Tibial artery (tissue), 4 donors: Measurements from ENCODE around the gene TMEM248.
"Not testable (repeated sequence)": the region's sequence is repeated elsewhere in the genome, so short reads cannot be mapped to it uniquely, and the experiment has no call there.

ENCODE experiments used
- DNase-seq, 2 donors: peaks; one replicate each; pipeline ENCODE4 v3.0.0-alpha.2; 2019
- H3K27ac ChIP-seq, 2 donors: fragments of 200-600 bp; sonication (generic) in 1 of 2; 1 replicate in 1 of 2; 2 replicates in 1 of 2; pipeline ENCODE4 v1.5.1; 2018 to 2019; ENCODE audit warnings: mild to moderate bottlenecking in 1 of 2
- H3K27me3 ChIP-seq, 2 donors: fragments of 200-600 bp; sonication (generic) in 1 of 2; one replicate each; pipeline versions ENCODE4 v1.5.1 to v1.6.0; 2016 to 2019
- H3K36me3 ChIP-seq, 3 donors: fragments of 200-600 bp; sonication (generic) in 2 of 3; one replicate each; pipeline ENCODE4 v1.5.1; 2016 to 2019; ENCODE audit warnings: mild to moderate bottlenecking in 2 of 3
- H3K4me1 ChIP-seq, 4 donors: fragments of 200-600 bp; sonication (generic) in 2 of 4; 1 replicate in 3 of 4; 2 replicates in 1 of 4; pipeline ENCODE4 v1.5.1; 2016 to 2019
- H3K4me3 ChIP-seq, 2 donors: fragments of 200-600 bp; sonication (generic) in 1 of 2; 1 replicate in 1 of 2; 2 replicates in 1 of 2; pipeline ENCODE4 v1.5.1; 2018 to 2019; ENCODE audit warnings: mild to moderate bottlenecking in 2 of 2
- H3K9me3 ChIP-seq, 3 donors: fragments of 200-600 bp; sonication (generic) in 1 of 3; one replicate each; pipeline ENCODE4 v1.5.1; 2016 to 2019
- intact Hi-C: fragments of 100-400 bp; cut with DNase I; formaldehyde crosslinking; loops from one replicate; pipeline ENCODE4 v1.15.0; 2023; ENCODE audit warnings: low total_unique reads
- TF ChIP-seq, protein P1 (sequence below), 2 experiments: fragments of 200-600 bp in 1 of 2; fragments of 450-650 bp in 1 of 2; IDR thresholded peaks; one replicate each; pipeline ENCODE4 v1.5.1; 2017 to 2019; ENCODE audit warnings: antibody characterized with exemption in 2 of 2, mild to moderate bottlenecking in 1 of 2, moderate library complexity in 1 of 2

TMEM248 gene

DNA sequence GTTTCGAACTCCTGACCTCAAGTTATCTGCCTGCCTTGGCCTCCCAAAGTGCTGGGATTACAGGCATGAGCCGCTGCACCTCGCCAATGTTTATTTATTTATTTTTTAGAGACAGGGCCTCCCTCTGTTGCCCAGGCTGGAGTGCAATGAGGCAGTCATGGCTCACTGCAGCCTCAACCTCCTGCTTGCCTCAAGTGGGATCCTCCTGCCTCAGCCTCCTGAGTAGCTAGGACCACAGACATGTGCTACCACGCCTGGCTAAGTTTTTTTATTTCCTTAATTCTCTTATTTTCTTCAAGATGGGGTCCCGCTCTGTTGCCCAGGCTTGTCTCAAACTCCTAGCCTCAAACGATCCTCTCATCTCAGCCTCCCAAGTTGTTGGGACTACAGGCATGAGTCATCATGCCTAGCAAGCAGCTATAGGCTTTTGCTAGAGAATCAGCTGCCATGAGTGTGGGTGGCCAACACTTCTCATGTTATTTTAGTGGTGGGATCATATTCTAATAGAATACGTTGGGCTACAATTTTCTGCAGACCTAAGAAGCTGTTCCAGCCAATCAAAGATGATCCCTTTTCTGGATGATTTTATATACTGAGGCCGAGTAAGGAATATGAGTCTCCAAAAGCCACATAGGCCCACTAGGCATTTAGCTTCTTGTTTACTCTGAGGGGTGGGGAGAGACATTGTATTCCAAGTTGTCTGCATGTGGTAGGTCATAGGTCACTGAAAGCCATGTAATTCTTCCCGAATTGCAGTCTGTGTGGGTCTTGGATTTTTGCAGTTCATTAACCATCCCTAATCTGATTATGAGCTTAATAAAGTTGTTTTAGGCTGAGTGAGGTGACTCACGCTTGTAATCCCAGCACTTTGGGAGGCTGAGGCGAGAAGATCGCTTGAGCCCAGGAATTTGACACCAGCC lies 7.6 kb upstream of the TMEM248 start:
- H3K4me1 ChIP-seq, result peaks cover 0 to 7% (median 2%) of the 10 kb centered on the region in 4 donors
- H3K27me3 ChIP-seq, result no peaks in the 10 kb centered on the region
- intact Hi-C loops, result no loop called here
- no peak for DNase-seq
- H3K4me3 ChIP-seq, result no peak overlapping the region
- H3K9me3 ChIP-seq, result no peaks in the 10 kb centered on the region
- no peak overlapping the region for H3K27ac ChIP-seq
- H3K36me3 ChIP-seq, result no peaks in the 10 kb centered on the region
- TF ChIP-seq, protein P1, sequence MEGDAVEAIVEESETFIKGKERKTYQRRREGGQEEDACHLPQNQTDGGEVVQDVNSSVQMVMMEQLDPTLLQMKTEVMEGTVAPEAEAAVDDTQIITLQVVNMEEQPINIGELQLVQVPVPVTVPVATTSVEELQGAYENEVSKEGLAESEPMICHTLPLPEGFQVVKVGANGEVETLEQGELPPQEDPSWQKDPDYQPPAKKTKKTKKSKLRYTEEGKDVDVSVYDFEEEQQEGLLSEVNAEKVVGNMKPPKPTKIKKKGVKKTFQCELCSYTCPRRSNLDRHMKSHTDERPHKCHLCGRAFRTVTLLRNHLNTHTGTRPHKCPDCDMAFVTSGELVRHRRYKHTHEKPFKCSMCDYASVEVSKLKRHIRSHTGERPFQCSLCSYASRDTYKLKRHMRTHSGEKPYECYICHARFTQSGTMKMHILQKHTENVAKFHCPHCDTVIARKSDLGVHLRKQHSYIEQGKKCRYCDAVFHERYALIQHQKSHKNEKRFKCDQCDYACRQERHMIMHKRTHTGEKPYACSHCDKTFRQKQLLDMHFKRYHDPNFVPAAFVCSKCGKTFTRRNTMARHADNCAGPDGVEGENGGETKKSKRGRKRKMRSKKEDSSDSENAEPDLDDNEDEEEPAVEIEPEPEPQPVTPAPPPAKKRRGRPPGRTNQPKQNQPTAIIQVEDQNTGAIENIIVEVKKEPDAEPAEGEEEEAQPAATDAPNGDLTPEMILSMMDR (IDR thresholded peaks at IDR 0.05), result no peak

DNA sequence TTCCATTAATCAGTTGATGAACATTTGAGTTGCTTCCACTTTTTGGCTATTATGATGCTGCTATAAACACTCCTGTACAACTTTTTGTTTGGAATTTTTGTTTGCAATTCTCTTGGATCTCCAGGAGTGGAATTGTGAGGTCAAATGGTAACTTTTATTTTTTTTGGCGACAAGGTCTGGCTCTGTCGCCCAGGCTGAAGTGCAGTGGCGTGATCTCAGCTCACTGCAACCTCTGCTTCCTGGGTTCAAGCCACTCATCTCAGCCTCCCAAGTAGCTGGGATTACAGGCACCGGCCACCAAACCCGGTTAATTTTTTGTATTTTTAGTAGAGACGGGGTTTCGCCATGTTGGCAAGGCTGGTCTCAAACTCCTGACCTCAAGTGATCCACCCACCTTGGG lies 3.1 kb upstream of the TMEM248 start:
- intact Hi-C loops, H3K36me3 ChIP-seq, H3K9me3 ChIP-seq, H3K4me3 ChIP-seq, DNase-seq, H3K27me3 ChIP-seq: not testable (repeated sequence)
- Histone ChIP-seq H3K4me1 (peaks cover 0 to 26% (median 10%) of the 10 kb centered on the region in 4 donors), H3K27ac (peak overlapping the region; percentile 18 to 51)

DNA sequence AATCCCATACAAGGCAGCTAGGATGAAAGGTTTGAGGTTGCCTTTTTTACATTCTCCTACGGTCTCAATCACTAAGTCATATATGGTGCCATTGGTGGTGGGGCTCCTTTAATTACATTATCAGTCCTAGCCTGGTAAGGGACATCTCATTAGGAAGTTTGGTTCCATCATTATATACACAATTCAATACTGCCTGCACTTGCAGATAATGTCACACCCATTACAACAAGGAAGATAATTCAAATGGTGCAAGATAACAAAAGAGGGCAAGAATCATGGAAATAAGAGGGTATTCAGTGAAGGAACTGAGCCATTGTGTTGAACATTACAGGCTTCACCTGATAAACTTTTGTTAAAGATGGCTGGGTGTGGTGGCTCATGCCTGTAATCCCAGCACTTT lies 1.7 kb upstream of the TMEM248 start:
- intact Hi-C loops, result no loop called here
- no peak overlapping the region for H3K27ac ChIP-seq
- no peak overlapping the region for H3K4me3 ChIP-seq

DNA sequence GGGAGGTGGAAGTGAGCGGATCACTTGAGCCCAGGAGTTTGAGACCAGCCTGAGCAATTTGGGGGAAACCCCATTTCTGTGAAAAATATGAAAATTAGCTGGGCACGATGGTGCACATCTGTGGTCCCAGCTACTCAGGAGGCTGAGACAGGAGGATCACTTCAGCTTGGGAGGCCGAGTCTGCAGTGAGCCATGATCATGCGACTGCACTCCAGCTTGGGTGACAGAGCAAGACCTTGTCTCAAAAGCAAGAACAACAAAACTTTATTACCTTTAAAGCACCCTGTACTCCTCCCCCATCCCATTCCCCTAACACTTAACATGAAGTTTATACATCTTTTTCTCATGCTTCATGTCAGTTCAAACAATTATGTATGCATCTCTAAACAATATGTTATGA lies 1.3 kb upstream of the TMEM248 start:
- TF ChIP-seq, protein P1 (IDR thresholded peaks at IDR 0.05), result no peak
- Histone ChIP-seq H3K36me3 (peaks cover 0 to 6% (median 0%) of the 10 kb centered on the region in 3 donors), H3K27me3 (no peaks in the 10 kb centered on the region), H3K27ac (no peak overlapping the region), H3K9me3 (no peaks in the 10 kb centered on the region), H3K4me3 (no peak overlapping the region), H3K4me1 (peaks cover 0 to 44% (median 22%) of the 10 kb centered on the region in 4 donors)
- intact Hi-C loops, result loop anchor here (5.0 kb wide), 1 partner anchor 68 kb away; no protein-coding TSS in a partner anchor
- no peak for DNase-seq

More for the DNA sequence above, 1.7 kb upstream of the TMEM248 start:
- DNase-seq, result no peak
- Histone ChIP-seq H3K4me1 (peaks cover 0 to 40% (median 21%) of the 10 kb centered on the region in 4 donors), H3K27me3 (no peaks in the 10 kb centered on the region), H3K36me3 (peaks cover 0 to 4% (median 0%) of the 10 kb centered on the region in 3 donors), H3K9me3 (no peaks in the 10 kb centered on the region)
- TF ChIP-seq, protein P1 (IDR thresholded peaks at IDR 0.05), result no peak

DNA sequence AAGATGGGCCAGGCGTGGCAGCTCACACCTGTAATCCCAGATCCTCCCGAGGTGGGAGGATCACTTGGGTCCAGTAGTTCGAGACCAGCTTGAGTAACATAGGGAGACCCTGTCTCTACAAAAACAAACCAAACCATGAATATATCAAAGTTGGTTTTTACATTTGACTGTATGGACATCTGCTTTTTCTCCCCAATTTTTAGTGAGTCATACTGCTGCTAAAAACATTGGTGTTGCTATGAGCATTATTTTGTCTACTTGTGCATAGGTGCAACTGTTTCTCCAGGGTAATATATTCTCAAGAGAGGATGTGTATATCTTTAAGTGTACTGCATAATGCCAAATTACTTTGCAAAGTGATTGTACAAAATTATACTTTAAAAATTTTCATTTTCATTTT lies 769 bp upstream of the TMEM248 start:
- Histone ChIP-seq H3K36me3 (peaks cover 0 to 6% (median 0%) of the 10 kb centered on the region in 3 donors), H3K9me3 (no peaks in the 10 kb centered on the region), H3K27me3 (no peaks in the 10 kb centered on the region), H3K27ac (peak overlapping the region; percentile 72 to 84), H3K4me1 (peaks cover 0 to 50% (median 22%) of the 10 kb centered on the region in 4 donors), H3K4me3 (peak overlapping the region; percentile 75 to 94)
- TF ChIP-seq, protein P1 (IDR thresholded peaks at IDR 0.05), result no peak
- intact Hi-C loops, result loop anchor here (5.0 kb wide), 1 partner anchor 67 kb away; no protein-coding TSS in a partner anchor
- DNase-seq, result no peak

DNA sequence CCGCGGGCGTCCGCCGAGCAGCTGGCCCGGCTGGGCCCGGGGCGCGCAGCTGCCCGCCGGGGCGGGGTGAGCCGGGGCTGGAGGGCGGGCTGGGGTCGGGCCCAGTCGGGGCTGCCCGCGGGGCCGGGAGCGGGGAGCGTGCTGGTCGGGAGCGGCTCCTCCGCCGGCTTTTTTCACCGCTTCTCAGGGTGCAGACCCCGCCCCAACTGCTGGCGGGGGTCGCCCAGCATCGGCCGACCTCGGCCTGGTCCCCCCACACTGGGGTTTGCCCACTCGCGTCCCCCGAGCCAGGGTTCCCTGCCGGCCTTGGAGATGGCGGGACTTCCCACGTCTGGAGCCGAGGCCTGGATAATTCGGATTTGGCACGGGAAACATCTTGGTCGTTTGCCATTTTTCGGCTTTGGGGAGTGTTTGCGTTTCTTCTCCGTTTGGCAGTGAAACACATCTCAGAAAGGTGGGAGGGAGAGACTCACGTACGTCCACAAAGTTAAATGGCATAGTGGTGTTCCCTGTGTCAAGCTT lies 432 bp downstream of the TMEM248 start:
- Histone ChIP-seq H3K36me3 (peaks cover 0 to 6% (median 0%) of the 10 kb centered on the region in 3 donors), H3K27ac (peak overlapping the region; percentile 72 to 84), H3K27me3 (no peaks in the 10 kb centered on the region), H3K9me3 (no peaks in the 10 kb centered on the region), H3K4me1 (peaks cover 0 to 60% (median 25%) of the 10 kb centered on the region in 4 donors), H3K4me3 (peak overlapping the region; percentile 75 to 94)
- intact Hi-C loops, result loop anchor here (5.0 kb wide), 1 partner anchor 66 kb away; no protein-coding TSS in a partner anchor
- TF ChIP-seq, protein P1 (IDR thresholded peaks at IDR 0.05), result no peak
- peak; percentile 27 to 74 for DNase-seq
